Keratinocyte (primary cell): Measurements from ENCODE around the gene POU6F2.

Source experiments
- CTCF ChIP-seq, 3 experiments: IDR thresholded peaks in 1 of 3; conservative IDR thresholded peaks in 1 of 3; optimal IDR thresholded peaks in 1 of 3; 2 replicates in 2 of 3; 3 replicates in 1 of 3; pipeline versions ENCODE3 to v1.5.1; 2011; ENCODE audit warnings: low read length in 3 of 3, mild to moderate bottlenecking in 3 of 3, moderate library complexity in 2 of 3, control low read depth in 1 of 3, inconsistent platforms in 1 of 3; ENCODE audit not compliant: insufficient read depth in 2 of 3; ENCODE audit errors: extremely low read depth in 1 of 3
- EZH2 ChIP-seq: IDR thresholded peaks from one replicate; pipeline ENCODE4 v1.6.1; 2012; ENCODE audit warnings: inconsistent platforms, mild to moderate bottlenecking, low read length, moderate library complexity

GRCh38 chr7:39341083-39341482 is 363.4 kb downstream of the POU6F2 start:
- no peak for TF ChIP-seq CTCF (optimal IDR thresholded peaks at IDR 0.05 in 1 of 3, IDR thresholded peaks at IDR 0.05 in 1 of 3, conservative IDR thresholded peaks at IDR 0.05 in 1 of 3; ENCODE audit: extremely low read depth in 1 of 3, insufficient read depth in 2 of 3, low read length in 3 of 3)
- no peak for TF ChIP-seq EZH2
